OCI-LY3 (cell line): ENCODE results near the gene RTP2.
"Not testable (repeated sequence)": the region's sequence is repeated elsewhere in the genome, so short reads cannot be mapped to it uniquely, and the experiment has no call there.

Source experiments
- H2AFZ ChIP-seq: fragments of 200-600, 300-600 bp; shearing (Covaris generic); 2 replicates; pipeline ENCODE4 v1.6.0; 2014; ENCODE audit warnings: antibody characterized with exemption, low read depth, low read length
- H3K27ac ChIP-seq: fragments of 200-600, 300-600 bp; sonication (generic); 2 replicates; pipeline ENCODE4 v1.5.1; 2014; ENCODE audit warnings: mild to moderate bottlenecking, low read length, moderate library complexity, mixed read lengths
- H3K27me3 ChIP-seq: fragments of 200-600, 300-600 bp; sonication (generic); 2 replicates; pipeline ENCODE4 v1.6.1; 2014; ENCODE audit warnings: low read depth, low read length, mixed read lengths
- H3K36me3 ChIP-seq: fragments of 200-600, 300-600 bp; sonication (generic); replicated peaks from 2 replicates; pipeline ENCODE3; 2014; ENCODE audit warnings: low read depth, low read length, mixed read lengths
- H3K4me1 ChIP-seq: fragments of 300-600, 200-600 bp; sonication (generic); 2 replicates; pipeline ENCODE4 v1.6.1; 2014; ENCODE audit warnings: low read length, mixed read lengths
- H3K4me2 ChIP-seq: fragments of 200-600, 300-600 bp; sonication (generic); 2 replicates; pipeline ENCODE4 v1.6.1; 2014; ENCODE audit warnings: low read length, mixed read lengths
- H3K4me3 ChIP-seq: fragments of 300-600, 200-600 bp; sonication (generic); 2 replicates; pipeline ENCODE4 v1.5.1; 2014; ENCODE audit warnings: antibody characterized with exemption, mild to moderate bottlenecking, low read length, moderate library complexity
- H3K79me2 ChIP-seq: fragments of 300-600, 200-600 bp; shearing (Covaris generic); 2 replicates; pipeline ENCODE4 v1.6.1; 2014; ENCODE audit warnings: mild to moderate bottlenecking, low read length, mixed read lengths
- H3K9ac ChIP-seq: fragments of 300-600, 200-600 bp; shearing (Covaris generic); 2 replicates; pipeline ENCODE4 v1.6.0; 2014; ENCODE audit warnings: mild to moderate bottlenecking, low read length, moderate library complexity
- H3K9me3 ChIP-seq: fragments of 200-600, 300-600 bp; shearing (Covaris generic); 2 replicates; pipeline ENCODE4 v1.6.1; 2014; ENCODE audit warnings: low read length, mixed read lengths; ENCODE audit not compliant: insufficient read depth
- H4K20me1 ChIP-seq: fragments of 200-600, 300-600 bp; sonication (generic); 2 replicates; pipeline ENCODE4 v1.6.1; 2016; ENCODE audit warnings: low read length, mixed read lengths; ENCODE audit not compliant: insufficient read depth
- CTCF ChIP-seq: fragments of 200-600, 300-600 bp; sonication (generic); IDR thresholded peaks from 2 replicates; pipeline ENCODE4 v1.5.1; 2014; ENCODE audit warnings: antibody characterized with exemption, low read length, low read depth
- EZH2phosphoT487 ChIP-seq: fragments of 200-600 bp; shearing (Covaris generic); IDR thresholded peaks from 2 replicates; pipeline ENCODE4 v1.6.1; 2018; ENCODE audit warnings: antibody characterized with exemption, mixed run types, low read depth

The RTP2 gene

GRCh38 chr3:187686621-187687273, 15.6 kb downstream of the RTP2 start:
- Histone ChIP-seq H3K36me3 (no peaks in the 10 kb centered on the region), H3K9me3 (no peaks in the 10 kb centered on the region), H2AFZ (no peak overlapping the region), H3K79me2 (no peaks in the 10 kb centered on the region), H3K27me3 (peaks cover 38% of the 10 kb centered on the region), H4K20me1 (no peaks in the 10 kb centered on the region), H3K4me3 (no peak overlapping the region), H3K4me2 (no peak overlapping the region), H3K4me1 (peaks cover 6% of the 10 kb centered on the region), H3K27ac (no peak overlapping the region), H3K9ac (no peak overlapping the region)
- TF ChIP-seq CTCF = no peak
- no peak for TF ChIP-seq EZH2phosphoT487

- no peaks in the 10 kb centered on the region for H3K36me3 ChIP-seq
- no peaks in the 10 kb centered on the region for H3K9me3 ChIP-seq
- H3K79me2 ChIP-seq = no peaks in the 10 kb centered on the region
- peaks cover 6% of the 10 kb centered on the region for H3K4me1 ChIP-seq
- H3K4me2 ChIP-seq = no peak overlapping the region
- H3K27me3 ChIP-seq = peaks cover 43% of the 10 kb centered on the region
- no peak overlapping the region for H2AFZ ChIP-seq
- no peaks in the 10 kb centered on the region for H4K20me1 ChIP-seq
- TF ChIP-seq CTCF = no peak
- TF ChIP-seq EZH2phosphoT487 = no peak
- no peak overlapping the region for H3K4me3 ChIP-seq
- H3K9ac ChIP-seq = no peak overlapping the region
- no peak overlapping the region for H3K27ac ChIP-seq
Observed at GRCh38 chr3:187685948-187686347, 16.4 kb downstream of the RTP2 start.

- no peaks in the 10 kb centered on the region for H3K79me2 ChIP-seq
- no peak overlapping the region for H3K4me2 ChIP-seq
- no peaks in the 10 kb centered on the region for H3K9me3 ChIP-seq
- no peaks in the 10 kb centered on the region for H4K20me1 ChIP-seq
- no peak overlapping the region for H3K4me3 ChIP-seq
- peaks cover 6% of the 10 kb centered on the region for H3K4me1 ChIP-seq
- H3K27ac ChIP-seq = no peak overlapping the region
- H3K36me3 ChIP-seq = no peaks in the 10 kb centered on the region
- no peak overlapping the region for H3K9ac ChIP-seq
- H3K27me3 ChIP-seq = peaks cover 48% of the 10 kb centered on the region
- H2AFZ ChIP-seq = no peak overlapping the region
- TF ChIP-seq CTCF (no peak), EZH2phosphoT487 (no peak)
Observed at GRCh38 chr3:187684880-187685279, 17.5 kb downstream of the RTP2 start.

DNA sequence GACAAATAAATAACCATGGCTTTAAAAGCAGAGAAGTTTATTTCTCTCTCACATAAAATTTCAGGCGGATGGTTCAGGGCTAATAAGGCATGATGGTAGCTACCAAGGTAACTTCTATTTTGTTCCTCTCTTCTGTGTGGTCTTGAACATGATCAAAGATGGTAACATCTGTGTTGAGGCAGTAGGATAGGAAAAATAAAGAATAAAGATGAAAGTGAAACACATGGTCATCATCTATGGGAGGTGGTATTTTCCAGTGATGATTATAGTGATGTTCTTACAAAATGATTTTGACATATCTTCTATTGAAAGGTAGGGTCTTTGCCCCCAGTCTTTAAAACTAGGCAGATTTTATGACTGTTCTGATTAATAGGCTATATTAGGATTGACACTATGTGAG, 17.9 kb downstream of the RTP2 start:
- TF ChIP-seq EZH2phosphoT487 (no peak), CTCF (no peak)
- H3K79me2 ChIP-seq = no peaks in the 10 kb centered on the region
- H3K9ac ChIP-seq = no peak overlapping the region
- no peak overlapping the region for H3K27ac ChIP-seq
- H2AFZ ChIP-seq = no peak overlapping the region
- no peak overlapping the region for H3K4me3 ChIP-seq
- peaks cover 44% of the 10 kb centered on the region for H3K27me3 ChIP-seq
- H3K4me2 ChIP-seq = no peak overlapping the region
- no peaks in the 10 kb centered on the region for H3K9me3 ChIP-seq
- H4K20me1 ChIP-seq = no peaks in the 10 kb centered on the region
- no peaks in the 10 kb centered on the region for H3K36me3 ChIP-seq
- H3K4me1 ChIP-seq = peaks cover 7% of the 10 kb centered on the region

GRCh38 chr3:187681756-187682155, 20.6 kb downstream of the RTP2 start:
- Histone ChIP-seq H3K27me3 (peaks cover 43% of the 10 kb centered on the region), H3K4me1 (peaks cover 12% of the 10 kb centered on the region)
- not testable (repeated sequence) for H3K4me2 ChIP-seq, H3K79me2 ChIP-seq, H3K27ac ChIP-seq, H4K20me1 ChIP-seq, H3K9me3 ChIP-seq, H3K4me3 ChIP-seq, H2AFZ ChIP-seq, H3K9ac ChIP-seq, H3K36me3 ChIP-seq
